Mucosa of stomach (tissue), 1 donor: ENCODE measurements around the gene BCL2.

Source experiments
- H3K27me3 ChIP-seq: one replicate; pipeline ENCODE4 v1.7.0; 2013; ENCODE audit warnings: mild to moderate bottlenecking, low read length; ENCODE audit not compliant: control insufficient read depth, insufficient read depth
- H3K36me3 ChIP-seq: one replicate; pipeline ENCODE4 v1.7.0; 2013; ENCODE audit warnings: low read length; ENCODE audit not compliant: control insufficient read depth, insufficient read depth
- H3K4me1 ChIP-seq: one replicate; pipeline ENCODE4 v1.7.0; 2013; ENCODE audit warnings: mild to moderate bottlenecking, low read length; ENCODE audit not compliant: control insufficient read depth, insufficient read depth
- H3K4me3 ChIP-seq: one replicate; pipeline ENCODE4 v1.7.0; 2013; ENCODE audit warnings: low read length
- H3K9ac ChIP-seq: one replicate; pipeline ENCODE4 v1.7.0; 2013; ENCODE audit warnings: mild to moderate bottlenecking, low read length, moderate library complexity
- H3K9me3 ChIP-seq: one replicate; pipeline ENCODE4 v1.7.0; 2013; ENCODE audit warnings: mild to moderate bottlenecking, low read length, moderate library complexity; ENCODE audit not compliant: control insufficient read depth
- donor health status: Pancreatic carcinoma.

Gene BCL2

DNA sequence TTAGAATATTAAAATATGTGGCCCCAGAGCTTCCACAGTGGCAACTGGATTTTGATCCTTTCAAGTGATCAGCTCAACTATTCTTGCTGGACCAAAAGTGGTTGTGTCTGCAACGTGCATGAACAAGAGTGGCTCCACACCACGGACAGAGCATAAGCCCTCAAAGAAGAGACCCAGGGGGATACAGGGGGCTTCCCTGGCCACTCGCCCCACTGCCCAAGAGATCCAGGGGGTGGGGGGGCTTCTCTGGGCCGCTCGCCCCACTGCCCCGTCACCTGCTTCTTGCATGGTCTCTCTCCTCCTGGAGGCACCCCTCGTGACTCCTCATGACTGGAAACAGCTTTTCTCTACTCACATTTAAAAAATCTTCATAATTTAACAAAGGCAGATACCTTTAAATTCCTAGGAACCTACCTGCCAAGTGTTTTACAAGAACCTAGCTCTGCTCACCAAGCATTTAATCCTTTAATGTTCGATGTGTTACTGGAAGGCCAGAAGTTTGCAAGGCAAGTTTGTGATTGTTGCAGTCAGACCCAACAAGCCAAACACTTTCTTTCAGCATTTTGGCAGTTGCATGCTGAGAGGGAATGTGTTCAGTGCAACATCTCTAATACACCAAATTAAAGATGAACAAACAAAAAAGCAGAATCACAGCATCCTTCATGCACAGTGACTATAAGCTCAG, 174.3 kb downstream of the BCL2 start:
- H3K9me3 ChIP-seq = no peaks in the 10 kb centered on the region
- no peak overlapping the region for H3K4me3 ChIP-seq
- H3K9ac ChIP-seq = no peak overlapping the region
- no peaks in the 10 kb centered on the region for H3K4me1 ChIP-seq
- H3K27me3 ChIP-seq = no peaks in the 10 kb centered on the region
- H3K36me3 ChIP-seq = no peaks in the 10 kb centered on the region

DNA sequence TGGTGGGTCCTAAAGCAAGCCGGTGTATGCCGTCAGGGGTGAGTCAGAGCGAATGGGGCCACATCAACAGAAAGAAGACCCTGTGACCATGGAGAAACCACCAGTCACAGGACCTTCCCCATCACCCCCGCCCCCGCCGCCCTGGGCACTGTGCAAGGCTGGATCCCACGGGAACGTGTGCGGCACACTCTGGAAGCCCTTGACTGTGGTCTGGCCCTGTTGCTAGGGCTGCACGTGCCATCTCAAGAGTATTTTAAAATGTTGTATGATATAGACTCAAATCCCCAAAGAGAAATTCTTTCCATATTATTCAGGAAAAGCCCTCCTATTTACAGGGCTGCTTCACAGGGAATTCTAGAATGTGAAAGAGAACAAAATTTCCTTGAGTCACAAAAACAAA, 174.8 kb downstream of the BCL2 start:
- H3K4me1 ChIP-seq = no peaks in the 10 kb centered on the region
- H3K9me3 ChIP-seq = no peaks in the 10 kb centered on the region
- H3K9ac ChIP-seq = no peak overlapping the region
- H3K36me3 ChIP-seq = no peaks in the 10 kb centered on the region
- no peaks in the 10 kb centered on the region for H3K27me3 ChIP-seq
- no peak overlapping the region for H3K4me3 ChIP-seq

DNA sequence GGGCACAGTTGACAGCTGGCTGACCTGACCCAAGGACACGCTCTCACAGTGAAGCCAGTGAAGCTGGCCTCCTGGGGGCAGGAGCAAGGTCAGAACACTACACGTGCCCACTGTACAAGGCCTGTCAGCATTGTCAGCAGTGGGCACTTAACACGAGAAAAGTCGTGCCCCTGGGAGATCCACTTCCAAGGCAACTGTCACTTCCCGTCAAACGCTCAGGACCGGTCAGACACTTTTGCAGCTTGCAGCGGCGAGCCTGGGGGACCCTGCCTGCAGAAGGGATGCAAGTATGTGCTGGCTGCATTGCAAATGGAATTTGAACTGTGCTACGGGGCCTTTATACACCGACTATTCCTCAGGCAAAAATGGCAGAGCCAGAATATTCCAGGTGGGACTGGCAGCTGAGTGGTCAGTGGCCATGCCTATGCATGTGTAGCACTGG, 176.2 kb downstream of the BCL2 start:
- H3K36me3 ChIP-seq = no peaks in the 10 kb centered on the region
- H3K4me3 ChIP-seq = no peak overlapping the region
- H3K27me3 ChIP-seq = no peaks in the 10 kb centered on the region
- no peaks in the 10 kb centered on the region for H3K9me3 ChIP-seq
- no peak overlapping the region for H3K9ac ChIP-seq
- no peaks in the 10 kb centered on the region for H3K4me1 ChIP-seq

GRCh38 chr18:63142594-63143225, 176.9 kb downstream of the BCL2 start:
- Histone ChIP-seq H3K4me1 (no peaks in the 10 kb centered on the region), H3K9me3 (no peaks in the 10 kb centered on the region), H3K36me3 (no peaks in the 10 kb centered on the region), H3K27me3 (no peaks in the 10 kb centered on the region), H3K9ac (no peak overlapping the region), H3K4me3 (no peak overlapping the region)

GRCh38 chr18:63141778-63142176, 177.8 kb downstream of the BCL2 start:
- H3K27me3 ChIP-seq = no peaks in the 10 kb centered on the region
- no peak overlapping the region for H3K9ac ChIP-seq
- no peaks in the 10 kb centered on the region for H3K4me1 ChIP-seq
- H3K4me3 ChIP-seq = no peak overlapping the region
- H3K9me3 ChIP-seq = no peaks in the 10 kb centered on the region
- no peaks in the 10 kb centered on the region for H3K36me3 ChIP-seq

DNA sequence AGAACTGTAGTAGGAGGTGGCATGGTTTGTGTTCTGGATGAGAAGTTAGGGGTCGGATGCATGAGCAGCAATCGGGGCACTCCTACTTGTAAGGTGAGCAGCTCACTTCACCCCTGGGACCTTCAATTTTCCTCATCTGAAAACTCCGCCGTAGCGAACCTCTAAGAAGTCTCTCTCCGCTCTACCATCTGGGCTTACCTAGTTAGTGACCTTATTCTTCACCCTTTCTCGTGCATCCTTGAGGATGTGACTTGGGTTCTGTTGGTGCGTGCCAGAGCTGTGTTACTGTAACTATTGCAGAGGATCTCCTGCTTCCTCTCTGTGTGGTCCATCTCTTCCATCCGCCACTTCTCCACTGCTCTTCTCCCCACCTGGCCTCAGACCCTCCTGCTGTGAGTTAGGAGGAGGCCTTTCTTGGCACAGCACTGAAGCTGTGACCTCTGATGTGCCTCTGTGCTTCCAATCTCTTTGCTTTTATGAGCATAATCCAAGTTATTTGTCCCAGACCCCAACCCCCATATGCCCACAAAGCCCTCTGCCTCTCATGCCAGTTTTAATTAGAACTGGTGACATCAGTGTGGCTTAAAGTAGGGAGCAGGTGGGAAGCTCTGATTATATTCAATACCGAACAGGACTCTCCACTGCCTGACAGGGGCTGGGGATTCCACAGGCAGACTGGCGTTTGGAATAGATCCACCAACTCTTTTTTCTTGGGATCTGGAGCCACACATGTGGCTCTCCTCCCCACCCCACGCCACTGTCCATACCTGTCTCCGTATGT, 178.4 kb downstream of the BCL2 start:
- H3K36me3 ChIP-seq = no peaks in the 10 kb centered on the region
- no peaks in the 10 kb centered on the region for H3K27me3 ChIP-seq
- no peak overlapping the region for H3K4me3 ChIP-seq
- no peaks in the 10 kb centered on the region for H3K4me1 ChIP-seq
- no peak overlapping the region for H3K9ac ChIP-seq
- H3K9me3 ChIP-seq = no peaks in the 10 kb centered on the region

- Histone ChIP-seq H3K9ac (no peak overlapping the region), H3K4me1 (no peaks in the 10 kb centered on the region), H3K4me3 (no peak overlapping the region), H3K9me3 (no peaks in the 10 kb centered on the region), H3K27me3 (no peaks in the 10 kb centered on the region), H3K36me3 (no peaks in the 10 kb centered on the region)
Observed at GRCh38 chr18:63140038-63140450, 179.5 kb downstream of the BCL2 start.

GRCh38 chr18:63138436-63139340, 180.9 kb downstream of the BCL2 start:
- Histone ChIP-seq H3K27me3 (no peaks in the 10 kb centered on the region), H3K4me1 (no peaks in the 10 kb centered on the region), H3K36me3 (no peaks in the 10 kb centered on the region), H3K9ac (no peak overlapping the region), H3K9me3 (no peaks in the 10 kb centered on the region), H3K4me3 (no peak overlapping the region)

- H3K9ac ChIP-seq = no peak overlapping the region
- H3K36me3 ChIP-seq = no peaks in the 10 kb centered on the region
- H3K4me1 ChIP-seq = peaks cover 1% of the 10 kb centered on the region
- no peaks in the 10 kb centered on the region for H3K9me3 ChIP-seq
- H3K4me3 ChIP-seq = no peak overlapping the region
- H3K27me3 ChIP-seq = no peaks in the 10 kb centered on the region
Observed at GRCh38 chr18:63137999-63138435, 181.6 kb downstream of the BCL2 start.

GRCh38 chr18:63135101-63135500, 184.5 kb downstream of the BCL2 start:
- no peaks in the 10 kb centered on the region for H3K9me3 ChIP-seq
- H3K4me1 ChIP-seq = peaks cover 9% of the 10 kb centered on the region
- no peak overlapping the region for H3K4me3 ChIP-seq
- peaks cover 5% of the 10 kb centered on the region for H3K27me3 ChIP-seq
- H3K9ac ChIP-seq = no peak overlapping the region
- no peaks in the 10 kb centered on the region for H3K36me3 ChIP-seq

DNA sequence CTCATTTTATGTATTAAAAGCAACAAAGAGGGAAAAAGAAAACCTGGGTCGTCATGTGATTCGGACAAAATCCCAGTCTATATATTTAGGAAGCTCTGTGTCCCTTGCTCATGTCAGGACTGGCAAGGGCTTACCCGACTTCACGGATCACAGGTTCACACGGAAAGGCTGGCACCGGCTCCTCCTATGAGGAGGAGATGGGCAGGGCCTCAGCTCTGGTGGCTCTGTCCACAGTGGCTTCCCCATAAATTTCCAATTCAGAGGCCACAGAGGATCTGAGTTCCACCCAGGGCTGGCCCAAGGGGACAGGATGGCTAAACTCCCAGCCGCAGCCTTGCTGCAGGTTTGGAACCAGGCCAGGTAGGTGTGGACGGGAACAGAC, 186.8 kb downstream of the BCL2 start:
- peaks cover 5% of the 10 kb centered on the region for H3K27me3 ChIP-seq
- peaks cover 9% of the 10 kb centered on the region for H3K4me1 ChIP-seq
- H3K36me3 ChIP-seq = no peaks in the 10 kb centered on the region
- peak overlapping the region; percentile 9 for H3K4me3 ChIP-seq
- no peak overlapping the region for H3K9ac ChIP-seq
- H3K9me3 ChIP-seq = no peaks in the 10 kb centered on the region
